NCI-H1048 (cell line): ENCODE data around the gene IL5RA.

Source experiments
- DNase-seq: peaks from one replicate; lab custom pipeline; 2025; lab: John Stamatoyannopoulos, UW

Gene IL5RA

DNA sequence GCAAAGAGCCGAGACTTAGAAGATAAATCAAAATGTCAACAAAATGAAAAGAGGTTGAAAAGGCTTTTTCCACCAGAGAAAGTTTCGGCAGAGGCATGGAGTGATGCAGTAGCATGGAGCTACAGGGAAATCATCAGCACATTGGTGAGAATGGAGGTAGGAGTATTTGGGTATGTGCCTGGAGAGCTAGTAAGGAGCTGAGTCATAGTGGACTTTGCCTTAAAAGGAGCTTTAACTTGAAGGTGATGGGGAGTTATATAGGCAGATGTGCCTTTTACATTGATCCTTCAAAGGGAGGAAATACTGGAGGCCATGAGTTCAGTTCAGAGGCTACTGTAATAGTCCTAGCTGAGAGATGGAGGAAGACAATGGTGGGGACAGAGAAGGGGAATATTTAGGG, 44.3 kb downstream of the IL5RA start:
- DNase-seq: no peak

GRCh38 chr3:3064297-3064696, 45.9 kb downstream of the IL5RA start:
- no peak for DNase-seq

GRCh38 chr3:3059645-3060044, 50.5 kb downstream of the IL5RA start:
- no peak for DNase-seq

DNA sequence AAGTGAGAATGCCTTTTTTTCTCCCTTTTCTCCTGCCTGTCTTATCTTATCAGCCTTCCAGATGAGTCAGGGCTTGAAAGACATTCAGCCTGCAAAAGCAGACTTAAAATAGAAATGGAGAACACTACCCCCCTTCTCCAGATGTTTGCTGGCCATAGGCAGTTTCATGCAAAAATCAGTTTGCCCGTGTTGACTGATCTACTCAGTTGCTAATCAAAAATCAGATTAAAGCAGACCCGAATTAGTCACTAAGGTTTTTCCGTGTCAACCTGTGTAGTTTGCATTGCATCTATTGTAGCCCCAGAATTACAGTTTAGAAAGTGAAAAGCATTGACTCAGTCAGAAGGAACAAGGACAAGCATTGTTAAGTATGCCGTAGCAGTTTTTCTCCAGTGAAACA, 56.2 kb downstream of the IL5RA start:
- DNase-seq: no peak

- DNase-seq: no peak
These were observed 71.8 kb downstream of the IL5RA start for GRCh38 chr3:3038201-3038991.

GRCh38 chr3:3037156-3037555, 73.0 kb downstream of the IL5RA start:
- no peak for DNase-seq

DNA sequence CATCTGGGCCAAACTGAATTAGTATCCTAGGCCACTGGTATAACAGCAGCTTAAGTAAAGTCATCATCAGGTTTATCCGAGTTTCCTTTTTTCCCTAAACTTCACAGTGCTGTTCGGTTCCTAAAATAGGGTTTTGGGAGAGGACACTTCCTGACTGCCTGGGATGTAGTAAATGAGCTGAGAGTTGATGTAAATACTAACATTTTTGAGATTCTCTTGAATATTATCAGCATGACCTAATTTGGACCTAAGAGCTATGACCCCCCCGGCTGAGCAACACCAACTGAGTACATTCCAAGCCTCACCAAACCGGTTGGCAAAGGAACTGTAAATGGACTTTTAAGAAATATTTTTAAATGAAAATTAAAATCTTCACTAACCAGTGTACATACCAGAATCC, 78.8 kb downstream of the IL5RA start:
- DNase-seq: no peak

DNA sequence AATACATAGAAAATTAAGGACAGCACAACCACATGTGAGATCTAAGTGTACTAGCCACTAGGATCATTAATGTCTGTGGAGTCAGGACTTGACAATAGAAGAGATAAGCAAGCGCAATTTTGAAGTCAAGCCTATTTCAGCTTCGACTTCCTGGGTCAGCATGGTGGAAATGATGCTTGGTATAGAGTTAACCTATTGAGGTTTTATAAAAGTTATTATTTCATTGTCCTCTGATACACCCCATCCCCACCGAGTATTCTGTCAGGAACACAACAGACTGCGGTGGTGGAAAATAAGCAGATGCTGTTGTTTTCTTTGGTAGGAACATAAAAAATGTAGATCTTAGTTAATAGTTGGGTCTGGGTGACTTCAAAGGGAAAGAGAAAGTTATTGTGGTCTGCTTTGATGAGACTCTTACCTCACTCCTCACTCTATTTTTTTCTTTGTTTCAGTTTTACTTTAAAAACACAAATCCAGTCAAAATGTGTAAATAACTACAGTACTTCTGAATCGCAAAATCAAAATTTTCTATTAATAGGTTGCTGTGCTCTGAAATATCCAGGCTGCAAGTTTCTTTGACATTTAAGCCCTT, 82.1 kb downstream of the IL5RA start:
- no peak for DNase-seq

DNA sequence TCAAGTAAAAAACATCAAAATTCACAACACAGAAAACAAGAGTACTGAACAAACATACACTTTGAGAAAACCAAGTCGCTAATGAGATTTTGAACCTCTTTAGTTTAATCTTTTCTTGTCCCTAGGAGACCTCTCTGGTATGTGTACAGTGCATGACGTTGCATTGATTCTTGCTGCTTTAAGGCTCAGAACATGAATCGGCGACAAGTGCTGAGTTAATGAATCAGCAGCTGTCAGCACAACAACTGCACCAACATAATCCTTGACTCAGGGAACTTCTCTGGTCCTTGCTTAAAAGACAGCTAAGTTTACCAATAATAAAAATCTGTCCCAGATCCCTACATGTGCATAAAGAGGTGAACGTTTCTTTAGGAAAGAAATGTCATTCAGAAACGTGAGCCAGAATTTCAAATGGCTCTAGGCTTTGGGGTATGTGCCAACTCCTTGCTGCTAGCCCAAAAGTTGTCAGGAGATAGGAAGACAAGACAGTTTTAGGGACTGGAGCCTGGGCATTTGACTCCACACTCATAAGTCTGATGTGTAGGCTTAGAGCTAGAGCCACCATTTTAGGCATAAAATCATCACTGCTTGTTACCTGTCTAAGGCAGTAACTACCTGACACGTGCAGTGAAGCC, 86.9 kb downstream of the IL5RA start:
- DNase-seq: no peak

DNA sequence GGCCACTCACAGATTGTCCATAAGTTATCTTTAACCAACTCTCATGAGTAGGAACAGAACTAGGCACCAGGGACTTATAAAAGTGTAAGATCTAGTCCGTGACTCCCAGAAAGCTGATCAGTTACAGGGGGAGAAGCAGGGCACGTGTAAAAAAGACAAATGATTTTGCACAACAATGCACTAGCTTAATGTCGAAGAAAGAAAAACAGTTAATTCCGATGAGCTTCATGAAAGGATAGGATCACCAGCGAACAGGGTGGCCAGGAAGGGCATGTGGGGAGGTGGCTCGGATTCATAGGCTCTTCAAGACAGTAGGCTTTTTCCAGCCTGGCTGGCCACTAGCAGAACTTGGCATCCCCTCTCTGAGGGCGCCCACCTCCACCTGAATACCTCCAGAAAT, 90.0 kb downstream of the IL5RA start:
- DNase-seq: no peak
